Measurements from ENCODE around the gene PPP1R8.

DNA sequence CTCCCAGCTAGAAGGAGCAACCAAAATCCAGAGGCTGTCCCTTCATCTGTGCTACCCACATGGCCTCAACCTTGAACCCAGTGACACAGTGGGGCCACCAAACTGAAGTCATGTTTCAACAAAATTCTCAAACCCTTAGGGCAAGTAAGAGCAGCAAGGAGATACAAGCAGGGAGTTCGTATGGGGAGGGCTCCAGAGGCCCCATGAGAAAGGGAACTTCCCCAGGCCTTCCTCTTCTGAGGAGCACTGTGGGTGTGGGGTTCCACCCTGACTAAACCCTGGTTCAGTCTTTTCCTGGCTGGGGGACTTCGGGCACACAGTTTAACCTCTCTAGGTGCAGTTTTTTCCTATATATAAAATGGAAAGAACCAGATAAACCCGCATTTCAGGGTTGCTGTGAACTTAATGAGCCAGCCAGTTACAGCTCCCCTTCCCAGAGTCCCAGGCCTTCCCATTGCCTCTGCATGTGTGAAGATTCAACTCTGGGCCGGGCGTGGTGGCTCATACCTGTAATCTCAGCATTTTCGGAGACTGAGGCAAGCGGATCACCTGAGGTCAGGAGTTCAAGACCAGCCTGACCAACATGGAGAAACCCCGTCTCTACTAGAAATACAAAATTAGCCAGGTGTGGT, 33.8 kb downstream of the PPP1R8 start:
- TF ChIP-seq, protein P1, sequence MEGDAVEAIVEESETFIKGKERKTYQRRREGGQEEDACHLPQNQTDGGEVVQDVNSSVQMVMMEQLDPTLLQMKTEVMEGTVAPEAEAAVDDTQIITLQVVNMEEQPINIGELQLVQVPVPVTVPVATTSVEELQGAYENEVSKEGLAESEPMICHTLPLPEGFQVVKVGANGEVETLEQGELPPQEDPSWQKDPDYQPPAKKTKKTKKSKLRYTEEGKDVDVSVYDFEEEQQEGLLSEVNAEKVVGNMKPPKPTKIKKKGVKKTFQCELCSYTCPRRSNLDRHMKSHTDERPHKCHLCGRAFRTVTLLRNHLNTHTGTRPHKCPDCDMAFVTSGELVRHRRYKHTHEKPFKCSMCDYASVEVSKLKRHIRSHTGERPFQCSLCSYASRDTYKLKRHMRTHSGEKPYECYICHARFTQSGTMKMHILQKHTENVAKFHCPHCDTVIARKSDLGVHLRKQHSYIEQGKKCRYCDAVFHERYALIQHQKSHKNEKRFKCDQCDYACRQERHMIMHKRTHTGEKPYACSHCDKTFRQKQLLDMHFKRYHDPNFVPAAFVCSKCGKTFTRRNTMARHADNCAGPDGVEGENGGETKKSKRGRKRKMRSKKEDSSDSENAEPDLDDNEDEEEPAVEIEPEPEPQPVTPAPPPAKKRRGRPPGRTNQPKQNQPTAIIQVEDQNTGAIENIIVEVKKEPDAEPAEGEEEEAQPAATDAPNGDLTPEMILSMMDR (conservative IDR thresholded peaks at IDR 0.05; ENCODE audit: low read length) = no peak
- no peak for TF ChIP-seq EZH2phosphoT487 (IDR thresholded peaks at IDR 0.05; ENCODE audit: borderline replicate concordance, low read depth, low read length)
